GM18907 (cell line): ENCODE data around the gene MACROD2.
A peak's percentile ranks its signal among the peaks of the same experiment; 100 is the strongest.

Experiments
- ATAC-seq: cut with Tn5 transposase; IDR thresholded peaks from one replicate; pipeline ENCODE4 v1.9.1; 2021; ENCODE audit warnings: mild to moderate bottlenecking, moderate library complexity; ENCODE audit not compliant: unreplicated experiment

MACROD2 gene

DNA sequence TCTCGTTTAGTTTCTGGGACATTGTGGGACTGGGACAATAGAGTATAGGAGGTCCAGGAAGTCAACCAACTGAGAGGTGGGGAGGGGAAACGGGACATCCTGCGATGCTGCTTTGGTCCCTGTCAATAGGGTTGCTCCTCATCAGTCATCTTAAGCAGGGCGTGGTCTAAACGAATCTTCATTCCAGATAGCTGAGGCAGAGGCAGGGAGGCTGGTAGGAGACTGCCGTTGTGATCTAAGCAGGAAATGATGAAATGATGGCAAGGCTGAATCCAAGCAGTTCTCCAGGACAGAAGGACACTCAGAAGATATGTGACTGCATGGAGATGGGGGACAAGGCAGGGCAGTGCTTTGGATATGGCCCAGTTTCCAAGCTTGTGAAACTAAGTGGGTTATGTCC is 1624.5 kb downstream of the MACROD2 start:
- no peak for ATAC-seq

DNA sequence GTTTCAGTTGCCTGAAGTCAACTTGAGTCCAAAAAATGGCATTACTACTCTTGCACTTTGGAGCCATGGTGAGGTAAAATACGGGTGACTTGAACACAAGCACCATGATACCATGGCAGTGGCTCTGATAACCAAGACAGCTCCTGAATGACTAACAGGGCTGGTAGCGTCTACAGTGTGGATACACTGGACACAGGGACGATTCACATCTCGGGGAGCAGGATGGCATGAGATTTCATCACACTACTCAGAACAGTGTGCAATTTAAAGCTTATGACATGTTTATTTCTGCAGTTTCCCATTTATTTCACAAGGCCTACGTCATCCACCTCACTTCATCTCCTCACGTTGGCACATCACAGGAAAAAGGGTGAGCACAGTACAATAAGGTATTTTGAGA is 1627.1 kb downstream of the MACROD2 start:
- no peak for ATAC-seq

DNA sequence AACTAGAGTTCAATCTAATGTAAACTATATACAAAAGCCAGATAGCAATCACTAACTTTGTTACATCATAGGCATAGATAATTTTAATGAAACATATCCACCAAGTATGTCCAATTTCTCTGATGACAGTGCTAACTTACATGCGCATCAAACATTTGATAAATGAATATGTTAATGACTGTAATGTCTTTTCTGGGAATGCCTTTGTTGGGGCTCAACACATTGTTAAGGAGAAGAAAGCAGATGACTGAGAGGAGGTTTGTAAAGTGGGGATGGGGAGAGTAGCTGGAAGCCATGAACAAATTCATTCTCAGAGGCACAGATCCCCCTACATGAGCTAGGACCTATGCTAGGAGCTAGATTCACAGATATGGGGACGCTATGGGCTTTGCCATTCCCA is 1627.9 kb downstream of the MACROD2 start:
- ATAC-seq = no peak

DNA sequence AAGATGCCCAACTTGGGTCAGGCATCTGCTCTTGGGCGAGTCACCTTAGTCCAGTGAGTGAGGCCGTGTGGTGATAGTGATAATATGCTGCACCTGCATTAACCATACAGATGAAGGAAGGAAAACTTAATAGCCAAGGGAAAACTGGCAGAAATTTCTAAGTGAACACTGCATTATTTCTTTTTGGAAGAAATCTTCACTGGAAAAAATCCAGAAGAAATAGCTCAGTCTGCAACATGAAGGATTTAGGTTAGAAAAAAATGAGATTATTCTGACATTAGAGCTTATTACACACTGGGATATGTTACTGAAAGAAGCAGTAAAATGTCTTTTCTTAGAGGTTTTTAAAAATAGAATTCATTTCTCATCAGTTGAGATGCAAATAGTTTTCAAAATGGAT is 1630.7 kb downstream of the MACROD2 start:
- no peak for ATAC-seq

DNA sequence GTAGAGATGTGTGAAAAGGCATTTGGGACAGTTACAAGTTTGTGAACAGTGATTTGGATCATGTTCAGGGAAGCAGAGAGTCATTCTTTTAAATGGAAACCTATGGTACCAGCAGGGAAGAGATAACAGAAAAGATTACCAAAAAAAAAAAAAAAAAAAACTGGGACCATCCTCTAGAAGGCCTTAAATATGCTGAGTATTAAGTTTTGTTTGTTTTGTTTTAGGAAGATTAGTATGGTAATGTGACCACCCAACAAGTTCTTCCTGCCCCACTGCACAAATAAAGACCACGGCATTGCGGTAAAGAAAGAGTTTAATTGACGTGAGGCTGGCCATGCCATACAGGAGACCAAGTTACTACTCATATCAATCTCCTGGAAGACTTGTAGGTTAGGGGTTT is 1631.8 kb downstream of the MACROD2 start:
- ATAC-seq = no peak

DNA sequence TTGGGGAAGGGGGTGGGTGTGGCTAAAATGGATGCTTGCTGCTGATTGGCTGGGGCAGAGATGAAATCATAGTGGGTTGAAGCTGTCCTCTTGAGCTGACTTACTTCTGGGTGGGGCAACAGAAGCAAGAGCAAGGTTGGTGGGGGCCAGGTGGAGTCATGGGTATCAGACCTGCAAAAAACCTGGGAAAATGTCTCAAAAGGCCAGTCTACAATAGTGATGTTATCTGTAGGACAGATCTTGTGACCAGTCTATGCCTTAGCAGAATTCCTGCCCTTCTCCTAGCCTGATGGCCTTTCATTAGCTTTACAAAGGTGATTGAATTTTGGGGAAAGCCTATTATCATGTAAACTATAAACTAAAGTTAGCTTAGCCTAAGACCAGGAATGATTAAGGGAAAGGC is 1632.2 kb downstream of the MACROD2 start:
- ATAC-seq = no peak

DNA sequence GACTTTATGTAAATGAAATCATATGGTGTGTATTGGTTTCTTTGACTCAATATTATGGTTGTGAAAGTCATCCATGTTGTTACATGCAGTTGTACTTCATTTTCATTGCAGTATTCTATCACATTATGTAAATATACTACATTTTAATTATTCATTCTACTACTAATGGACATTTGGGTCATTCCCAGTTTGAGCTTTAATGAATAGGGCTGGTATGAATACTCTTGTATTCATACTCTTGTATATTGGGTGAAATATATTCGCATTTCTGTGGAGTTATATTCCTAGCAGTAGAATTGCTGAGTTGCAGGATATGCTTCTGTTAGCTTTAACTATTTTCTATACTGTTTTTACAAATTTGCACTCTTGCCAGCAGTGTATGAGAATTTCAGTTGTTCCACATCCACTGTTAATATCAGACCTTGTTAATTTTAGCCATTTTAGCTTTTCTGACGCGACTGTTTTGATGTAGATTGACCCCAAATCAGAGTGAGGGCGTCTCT is 1633.6 kb downstream of the MACROD2 start:
- no peak for ATAC-seq

DNA sequence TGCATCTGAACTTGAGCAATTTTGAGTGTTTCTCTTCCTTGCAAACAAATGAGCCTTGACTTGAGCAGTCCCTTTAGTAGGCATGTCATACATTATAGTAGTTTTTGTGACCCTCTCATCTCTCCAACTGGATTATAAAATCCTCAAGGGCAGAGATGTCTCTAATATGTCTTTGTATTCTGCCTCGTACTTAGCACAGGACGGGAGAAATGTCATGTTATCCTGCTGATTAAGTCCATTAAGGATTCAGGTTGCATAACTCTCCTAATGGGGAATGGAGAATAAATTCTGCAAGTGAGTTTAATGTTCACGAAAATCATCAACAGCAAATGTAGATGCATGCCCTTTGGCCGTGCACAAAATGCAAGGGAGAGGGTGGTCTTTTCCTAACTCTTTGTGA is 1635.0 kb downstream of the MACROD2 start:
- ATAC-seq = no peak

DNA sequence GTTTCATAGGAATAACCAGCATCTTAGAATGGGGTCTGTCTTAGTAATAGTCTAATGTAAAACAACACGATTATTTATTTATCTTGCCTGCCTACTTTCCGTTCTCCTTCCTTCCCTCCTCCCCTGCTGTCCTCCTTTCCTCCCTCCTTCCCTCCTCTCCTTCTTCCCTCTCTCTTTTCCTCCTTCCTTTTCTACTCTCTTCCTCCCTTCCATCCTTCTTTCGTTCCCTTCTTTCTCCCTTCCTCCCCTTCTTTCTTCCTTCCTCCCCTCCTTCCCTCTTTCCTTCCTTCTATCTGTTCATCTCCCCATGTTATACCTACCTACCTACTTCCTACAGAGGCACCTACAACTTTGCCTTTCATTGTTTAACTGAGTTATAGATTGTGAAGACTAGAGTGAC is 1637.4 kb downstream of the MACROD2 start:
- no peak for ATAC-seq

DNA sequence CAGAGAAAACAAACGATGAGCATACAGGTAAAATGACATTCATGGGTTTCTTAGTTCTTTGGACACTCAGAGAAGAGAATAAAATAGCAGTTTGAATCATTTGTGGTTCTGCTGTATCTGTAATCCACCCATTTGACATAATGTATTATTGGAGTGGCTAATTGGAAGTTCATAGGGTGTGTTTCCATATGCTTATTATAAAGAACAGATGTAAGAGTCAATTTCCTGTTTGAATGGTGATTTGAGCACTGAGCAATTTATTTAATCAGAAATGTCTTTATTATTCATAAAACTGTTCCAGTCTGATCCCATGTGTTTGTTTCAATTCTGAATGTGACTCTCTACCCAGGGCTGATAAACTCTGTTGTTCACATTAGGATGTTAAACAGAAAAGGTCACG is 1638.8 kb downstream of the MACROD2 start:
- ATAC-seq = no peak

DNA sequence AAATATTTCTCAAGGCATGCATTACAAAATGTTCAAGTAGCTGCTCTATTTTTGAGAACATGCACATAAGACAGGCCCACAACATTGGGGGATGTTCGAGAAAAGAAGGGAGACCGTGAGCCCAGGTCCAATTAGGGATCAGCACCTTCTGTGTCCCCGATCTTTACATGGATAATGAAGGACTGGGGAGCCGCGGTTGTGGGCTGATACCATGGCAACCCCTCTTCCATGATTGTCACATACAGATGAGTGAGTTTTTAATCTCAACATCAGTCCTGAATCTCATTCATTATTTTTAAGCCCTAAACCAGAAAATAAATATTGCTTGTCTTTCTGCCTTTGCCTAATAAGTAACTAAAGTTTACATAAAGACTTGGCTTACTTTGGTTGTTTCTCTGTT is 1642.2 kb downstream of the MACROD2 start:
- ATAC-seq = no peak

DNA sequence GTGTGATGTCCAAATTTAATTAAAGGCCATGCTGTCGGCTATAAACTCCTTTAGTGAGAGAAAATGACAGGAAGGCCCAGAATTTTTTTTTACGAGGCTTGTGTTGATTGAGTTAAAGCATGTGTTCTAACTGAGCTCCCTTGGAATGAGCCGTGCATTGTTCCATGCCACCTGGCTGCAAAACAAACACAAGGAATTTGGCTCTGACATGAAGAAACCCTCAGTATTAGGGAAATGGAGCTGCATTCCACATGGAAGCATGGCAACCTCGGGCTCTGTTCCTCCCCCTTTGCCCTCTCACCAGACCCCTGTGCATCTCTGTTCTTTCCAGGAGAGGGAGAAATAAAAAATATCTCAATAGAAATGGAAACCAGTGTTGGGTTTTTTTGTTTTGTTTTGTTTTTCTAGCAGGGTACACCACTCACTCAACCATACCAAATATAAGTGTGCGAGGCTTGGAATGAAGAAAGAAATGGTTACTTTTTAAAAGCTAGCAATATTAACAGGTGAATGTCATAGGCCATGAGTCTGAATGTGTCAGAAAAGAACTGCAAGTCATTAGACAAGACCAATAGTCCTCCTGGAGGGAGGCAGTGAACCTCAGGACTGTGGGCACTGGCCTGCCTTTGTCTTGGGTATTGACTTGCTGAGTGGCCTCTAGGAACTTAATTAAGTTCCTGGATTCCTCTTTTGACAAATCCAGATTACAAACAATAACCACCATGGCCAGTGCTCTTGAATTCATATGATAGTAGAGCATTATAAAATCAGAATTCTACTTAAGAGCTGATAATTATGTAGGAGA is 1642.8 kb downstream of the MACROD2 start:
- no peak for ATAC-seq

DNA sequence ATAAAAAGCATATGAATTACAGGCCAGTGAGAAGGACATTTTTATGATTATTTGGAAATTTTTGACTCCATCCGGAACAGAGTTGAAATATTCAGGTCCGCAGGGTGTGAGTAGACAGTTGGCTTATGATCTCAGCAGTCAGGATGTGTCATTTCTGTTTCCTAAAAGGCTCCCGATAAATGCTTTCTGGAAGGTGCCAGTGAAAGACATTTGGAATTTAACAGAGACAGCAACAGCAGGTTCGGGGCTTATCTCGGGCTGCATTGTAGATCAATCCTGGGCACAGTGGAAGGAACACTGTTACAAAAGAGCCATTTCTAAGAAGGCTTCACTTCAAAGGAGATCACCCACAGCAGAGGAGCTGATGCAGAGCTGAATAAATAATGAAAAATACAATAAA is 1643.5 kb downstream of the MACROD2 start:
- no peak for ATAC-seq

DNA sequence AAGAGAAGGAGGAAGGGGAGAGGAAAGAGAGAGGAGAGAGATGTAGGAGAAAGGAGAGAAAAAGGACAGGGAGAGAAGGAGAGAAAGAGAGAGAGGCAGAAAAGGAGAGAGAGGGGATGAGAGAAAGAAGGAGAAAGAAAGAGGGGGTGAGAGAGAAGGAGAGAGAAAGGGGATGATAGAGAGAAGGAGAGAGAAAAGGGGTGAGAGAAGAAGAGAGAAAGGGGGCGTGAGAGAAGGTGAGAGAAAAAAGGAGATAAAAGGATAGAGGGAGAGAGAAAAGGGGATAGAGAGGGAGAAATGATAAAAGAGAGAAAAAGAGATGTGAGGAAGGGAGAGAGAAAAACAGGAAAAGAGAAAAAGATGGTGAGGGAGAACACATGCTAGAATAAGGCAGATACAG is 1644.5 kb downstream of the MACROD2 start:
- ATAC-seq = no peak

DNA sequence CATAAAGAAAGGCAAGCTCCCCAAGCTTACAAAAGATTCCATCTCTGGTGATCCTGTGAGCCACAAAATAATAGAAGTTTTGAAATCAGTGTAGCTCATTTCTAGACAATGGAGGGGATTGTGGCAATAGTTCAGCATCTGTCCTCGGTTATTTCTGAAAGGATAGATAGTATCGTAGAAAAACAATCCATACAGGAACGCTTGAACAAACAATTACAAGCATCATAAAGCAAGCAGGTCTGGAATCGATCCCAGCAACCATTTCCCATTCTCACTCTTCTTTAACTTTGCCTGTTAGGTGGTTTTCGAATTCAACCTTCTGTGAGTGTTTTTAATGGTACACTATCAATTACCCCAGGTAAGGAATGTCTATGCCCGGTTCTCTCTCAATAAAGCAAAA is 1646.8 kb downstream of the MACROD2 start:
- ATAC-seq = no peak

DNA sequence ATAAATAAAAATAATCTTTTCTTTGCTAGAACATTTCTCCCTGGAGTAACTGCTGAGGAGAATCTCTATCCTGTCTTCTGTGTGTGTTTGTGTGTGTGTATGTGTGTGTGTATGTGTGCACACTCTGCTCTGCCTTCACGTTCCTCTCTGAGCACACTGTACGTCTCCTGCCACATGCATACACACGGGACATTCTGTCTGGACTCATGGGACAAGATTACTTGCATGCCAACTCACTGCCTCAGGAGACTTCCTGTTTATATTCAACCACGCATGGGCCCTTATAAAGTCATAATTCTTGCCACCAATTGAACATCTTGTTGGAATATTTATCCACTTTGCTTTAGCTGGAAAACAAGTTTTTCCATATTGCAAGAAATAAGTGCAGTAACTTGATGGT is 1647.4 kb downstream of the MACROD2 start:
- no peak for ATAC-seq

DNA sequence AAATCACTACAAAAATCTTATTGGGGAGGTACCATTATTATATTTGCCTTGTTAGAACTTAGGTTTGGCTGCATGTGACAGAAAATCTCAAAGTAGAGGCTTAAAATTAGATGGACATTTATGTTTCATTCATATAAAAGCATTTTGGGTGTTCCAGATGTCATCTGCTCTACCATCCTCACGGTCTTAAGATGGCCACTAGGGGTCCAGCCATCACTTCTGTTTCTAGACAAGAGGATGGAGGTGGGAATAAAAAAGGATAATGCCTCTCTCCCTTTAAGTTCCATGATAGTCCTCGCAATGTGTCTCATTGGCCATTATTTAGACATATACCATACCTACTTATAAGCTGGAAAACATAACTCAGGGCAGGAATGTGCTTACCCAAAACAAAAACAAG is 1648.4 kb downstream of the MACROD2 start:
- ATAC-seq = no peak

DNA sequence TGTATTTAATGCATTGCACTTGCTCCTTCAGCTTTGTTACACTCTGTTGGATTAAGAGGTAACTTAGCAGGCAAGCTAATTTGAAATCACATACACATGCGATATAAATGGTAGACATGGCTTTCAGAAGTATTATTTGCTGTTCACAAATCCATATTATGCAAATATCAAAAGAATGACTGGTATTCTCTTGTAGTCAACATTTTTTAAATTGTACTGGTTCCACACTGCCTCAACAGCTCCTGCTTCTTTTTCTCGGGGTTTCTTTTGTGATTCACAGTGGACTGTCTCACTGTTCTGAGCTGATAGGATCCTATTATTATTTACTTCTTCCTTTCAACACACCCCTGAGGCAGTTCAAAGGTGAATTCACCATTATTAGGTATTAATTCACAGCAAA is 1650.5 kb downstream of the MACROD2 start:
- ATAC-seq = no peak

DNA sequence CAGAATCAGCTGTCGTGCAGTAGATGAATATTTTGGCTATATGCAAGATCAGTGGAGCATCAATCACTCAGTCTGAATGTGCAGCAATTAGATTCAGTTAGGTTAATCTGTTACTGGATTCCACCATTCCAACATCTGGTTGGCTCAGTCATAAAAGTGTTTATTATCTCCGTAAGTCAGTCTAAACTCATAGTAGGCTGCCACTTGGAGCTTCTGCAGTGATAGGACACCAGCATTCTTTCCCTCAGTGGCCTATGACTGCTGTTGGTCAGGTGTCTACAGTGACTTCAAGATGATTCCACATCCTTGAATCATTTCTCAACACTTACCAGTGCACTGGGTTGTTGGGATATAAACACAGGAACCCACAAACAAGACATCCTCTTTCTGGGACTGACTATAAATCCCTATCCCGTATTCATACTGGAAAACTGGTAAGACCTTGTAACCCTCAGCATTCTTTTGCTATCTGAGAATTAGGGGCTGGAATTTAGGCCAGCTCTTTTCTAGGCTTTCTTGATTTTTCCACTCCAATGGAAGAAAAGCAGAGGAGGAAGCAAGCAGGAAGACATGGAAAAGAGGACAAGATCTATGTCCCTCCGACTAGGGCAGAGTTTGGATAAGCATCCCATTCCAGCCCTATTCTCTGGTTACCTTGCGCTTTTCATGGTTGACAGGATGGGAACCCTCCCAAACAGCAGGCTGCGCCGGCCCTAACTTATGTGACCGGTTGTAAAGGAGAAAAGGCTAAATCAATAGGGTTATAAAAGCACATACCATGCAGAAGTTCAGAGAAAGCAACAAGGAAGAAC is 1658.3 kb downstream of the MACROD2 start:
- no peak for ATAC-seq

DNA sequence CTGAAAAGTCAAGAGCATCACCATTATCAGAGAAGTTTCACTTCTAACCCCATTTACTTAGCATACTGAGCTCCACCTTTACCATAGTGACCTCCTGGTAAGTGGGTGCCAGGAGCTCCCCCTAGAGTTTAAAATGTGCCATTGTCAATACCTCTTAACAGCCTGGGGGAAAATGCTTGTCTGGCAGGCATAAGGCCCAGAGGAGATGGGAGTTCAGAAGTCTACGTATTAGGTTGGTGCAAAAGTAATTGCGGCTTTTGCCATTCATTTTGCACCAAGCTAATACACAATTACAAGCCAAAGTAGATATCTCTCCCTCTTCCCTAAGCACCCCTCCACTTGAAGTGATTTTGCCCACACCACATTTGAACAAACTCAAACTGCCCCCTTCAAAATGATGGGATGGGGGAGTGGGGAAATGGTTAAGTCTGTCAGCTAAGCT is 1658.9 kb downstream of the MACROD2 start:
- peak; percentile 100 for ATAC-seq

DNA sequence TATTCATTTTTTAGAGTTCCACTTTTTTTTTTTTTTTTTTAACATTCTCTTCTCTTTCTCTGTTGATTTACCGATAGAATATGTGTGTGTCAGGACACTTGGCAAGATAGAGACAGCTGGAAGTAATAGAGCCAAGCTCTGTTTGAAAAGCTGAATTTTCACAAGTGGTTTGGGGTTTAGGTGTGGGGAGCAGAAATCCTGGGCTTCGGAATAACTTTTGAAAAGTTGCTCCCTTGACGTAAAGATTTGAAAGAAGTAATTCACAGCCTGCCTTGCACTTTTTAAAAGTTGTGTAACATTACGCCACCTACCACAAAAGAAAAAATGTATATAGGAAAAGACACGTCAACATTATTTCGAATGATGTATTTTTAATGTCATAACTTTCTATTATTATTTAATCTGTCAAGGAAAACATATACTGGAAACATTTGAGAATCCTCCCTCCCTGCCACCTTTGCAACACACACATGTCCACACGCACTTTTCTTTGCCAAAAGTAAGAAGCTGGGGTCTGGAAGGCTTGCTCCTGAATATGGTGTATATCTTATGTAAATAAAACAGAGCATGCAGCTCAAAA is 1660.1 kb downstream of the MACROD2 start:
- no peak for ATAC-seq

DNA sequence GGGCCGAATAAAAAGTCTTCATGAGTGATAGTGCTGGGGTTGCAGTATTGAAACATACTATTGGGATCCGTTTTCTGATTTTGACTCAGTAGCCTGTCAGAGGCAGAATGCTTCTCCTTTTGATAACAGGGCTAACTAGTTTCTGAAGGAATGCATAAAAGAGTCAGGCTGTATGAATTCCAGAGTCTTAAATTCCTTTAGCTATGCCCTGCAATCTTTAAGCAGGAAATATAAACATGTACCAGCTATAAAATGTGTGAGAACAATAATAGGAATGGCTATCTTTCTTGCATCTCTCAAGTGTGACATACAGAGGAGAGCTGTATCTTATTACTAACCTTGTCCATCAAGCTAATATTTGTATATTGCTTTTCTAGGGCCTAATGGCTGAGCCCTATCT is 1660.8 kb downstream of the MACROD2 start:
- ATAC-seq = no peak
